Activated CD4-positive, alpha-beta memory T cell treated with anti-CD3 and anti-CD28 coated beads, Interleukin-2, amount 10 ng/mL, durations not matched to agents 7 days and 5 days (primary cell): Measurements from ENCODE around the gene DHX8. TPM values are rescaled to one million over a fixed set of nuclear protein-coding genes. Genes with fewer than 3 reads are reported as not detected.
"Not testable (repeated sequence)": the region's sequence is repeated elsewhere in the genome, so short reads cannot be mapped to it uniquely, and the experiment has no call there.

Experiments used
- CTCF ChIA-PET: fragments of 350-600 bp; sonication (Branson Sonifier 250); formaldehyde crosslinking; loops from one replicate; lab custom pipeline; 2021; ENCODE audit warnings: antibody characterized with exemption, inconsistent platforms; lab: Charles Lee
- POLR2A ChIA-PET: fragments of 350-600 bp; sonication (Branson Sonifier 250); formaldehyde crosslinking; loops from one replicate; lab custom pipeline; 2021; ENCODE audit warnings: antibody characterized with exemption; lab: Charles Lee
- DNase-seq: peaks from one replicate; pipeline ENCODE4 v3.0.0-alpha.2; 2020
- H3K27ac Mint-ChIP-seq: one replicate; pipeline ENCODE4 v1.8.0; 2021; ENCODE audit warnings: mild to moderate bottlenecking, mixed read lengths
- H3K27me3 Mint-ChIP-seq: one replicate; pipeline ENCODE4 v1.8.0; 2021; ENCODE audit warnings: mixed read lengths
- H3K36me3 Mint-ChIP-seq: one replicate; pipeline ENCODE4 v1.8.0; 2021; ENCODE audit warnings: low read depth, mixed read lengths
- H3K4me1 Mint-ChIP-seq: one replicate; pipeline ENCODE4 v1.8.0; 2021; ENCODE audit warnings: mixed read lengths
- H3K4me3 Mint-ChIP-seq: one replicate; pipeline ENCODE4 v1.8.0; 2021; ENCODE audit warnings: mild to moderate bottlenecking, mixed read lengths
- H3K9me3 Mint-ChIP-seq: one replicate; pipeline ENCODE4 v1.8.0; 2021; ENCODE audit warnings: mixed read lengths
- total RNA-seq, 2 experiments: library from RNA; stranded (reverse); gene quantifications; one replicate each; pipeline ENCODE4 v1.2.3, GENCODE V29; 2021

DHX8 gene
- total RNA-seq, 2 experiments from 2014 or later: 59.8 to 61.3 TPM

GRCh38 chr17:43450791-43451190 lies 33.0 kb upstream of the DHX8 start:
- H3K27ac Mint-ChIP-seq, CTCF ChIA-PET, H3K36me3 Mint-ChIP-seq, DNase-seq, H3K27me3 Mint-ChIP-seq, H3K4me3 Mint-ChIP-seq, H3K4me1 Mint-ChIP-seq, POLR2A ChIA-PET, H3K9me3 Mint-ChIP-seq: not testable (repeated sequence)

- H3K27me3 Mint-ChIP-seq, H3K27ac Mint-ChIP-seq, DNase-seq, POLR2A ChIA-PET, H3K4me3 Mint-ChIP-seq, CTCF ChIA-PET, H3K4me1 Mint-ChIP-seq, H3K9me3 Mint-ChIP-seq, H3K36me3 Mint-ChIP-seq: not testable (repeated sequence)
These were observed 32.0 kb upstream of the DHX8 start for GRCh38 chr17:43451741-43452140.

- Mint-ChIP-seq H3K4me3 (no peak overlapping the region), H3K27me3 (peaks cover 10% of the 10 kb centered on the region), H3K9me3 (no peaks in the 10 kb centered on the region), H3K27ac (no peak overlapping the region), H3K4me1 (peaks cover 4% of the 10 kb centered on the region), H3K36me3 (no peaks in the 10 kb centered on the region)
- ChIA-PET POLR2A (no interaction called here), CTCF (no interaction called here)
- no peak for DNase-seq
These were observed 30.4 kb upstream of the DHX8 start for GRCh38 chr17:43453331-43453812.

GRCh38 chr17:43454868-43455267 lies 28.9 kb upstream of the DHX8 start:
- Mint-ChIP-seq H3K36me3 (no peaks in the 10 kb centered on the region), H3K4me3 (no peak overlapping the region), H3K27ac (no peak overlapping the region), H3K9me3 (no peaks in the 10 kb centered on the region), H3K27me3 (peaks cover 10% of the 10 kb centered on the region), H3K4me1 (peaks cover 4% of the 10 kb centered on the region)
- CTCF ChIA-PET: interaction anchor here (1.0 kb wide), 1 partner anchor 29 kb away, joined by 3 read pairs; the partner anchor contains the start of gene DHX8
- POLR2A ChIA-PET: no interaction called here
- DNase-seq: no peak

- H3K4me1 Mint-ChIP-seq: peaks cover 4% of the 10 kb centered on the region
- ChIA-PET POLR2A (no interaction called here), CTCF (no interaction called here)
- H3K27me3 Mint-ChIP-seq: peaks cover 15% of the 10 kb centered on the region
- H3K36me3 Mint-ChIP-seq: no peaks in the 10 kb centered on the region
- DNase-seq: no peak
- no peak overlapping the region for H3K27ac Mint-ChIP-seq
- H3K4me3 Mint-ChIP-seq: no peak overlapping the region
- no peaks in the 10 kb centered on the region for H3K9me3 Mint-ChIP-seq
These were observed 27.7 kb upstream of the DHX8 start for GRCh38 chr17:43456029-43456428.

- DNase-seq: no peak
- POLR2A ChIA-PET: no interaction called here
- CTCF ChIA-PET: interaction anchor here (1.1 kb wide), 1 partner anchor 27 kb away, joined by 3 read pairs; the partner anchor contains the start of gene DHX8
These were observed 27.0 kb upstream of the DHX8 start for GRCh38 chr17:43456661-43457361.

GRCh38 chr17:43457362-43457692 lies 26.4 kb upstream of the DHX8 start:
- H3K36me3 Mint-ChIP-seq: no peaks in the 10 kb centered on the region
- H3K27ac Mint-ChIP-seq: no peak overlapping the region
- POLR2A ChIA-PET: no interaction called here
- H3K4me3 Mint-ChIP-seq: no peak overlapping the region
- CTCF ChIA-PET: interaction anchor here (1.1 kb wide), 1 partner anchor 27 kb away, joined by 3 read pairs; the partner anchor contains the start of gene DHX8
- H3K4me1 Mint-ChIP-seq: peaks cover 4% of the 10 kb centered on the region
- peaks cover 17% of the 10 kb centered on the region for H3K27me3 Mint-ChIP-seq
- DNase-seq: no peak
- no peaks in the 10 kb centered on the region for H3K9me3 Mint-ChIP-seq

More at GRCh38 chr17:43456661-43457361, 27.0 kb upstream of the DHX8 start:
- Mint-ChIP-seq H3K4me3 (no peak overlapping the region), H3K27ac (no peak overlapping the region), H3K36me3 (no peaks in the 10 kb centered on the region), H3K9me3 (no peaks in the 10 kb centered on the region), H3K4me1 (peaks cover 4% of the 10 kb centered on the region), H3K27me3 (peaks cover 17% of the 10 kb centered on the region)

GRCh38 chr17:43459878-43460277 lies 23.9 kb upstream of the DHX8 start:
- H3K9me3 Mint-ChIP-seq, DNase-seq, H3K27ac Mint-ChIP-seq, H3K4me3 Mint-ChIP-seq, H3K36me3 Mint-ChIP-seq, CTCF ChIA-PET, H3K4me1 Mint-ChIP-seq: not testable (repeated sequence)
- POLR2A ChIA-PET: interaction anchor here (1.4 kb wide), 1 partner anchor 92 kb away, joined by 4 read pairs; no protein-coding TSS in a partner anchor
- peaks cover 26% of the 10 kb centered on the region for H3K27me3 Mint-ChIP-seq

- Mint-ChIP-seq H3K27me3 (peaks cover 31% of the 10 kb centered on the region), H3K4me1 (peaks cover 4% of the 10 kb centered on the region), H3K9me3 (no peaks in the 10 kb centered on the region), H3K27ac (no peak overlapping the region), H3K4me3 (no peak overlapping the region), H3K36me3 (no peaks in the 10 kb centered on the region)
- ChIA-PET CTCF (no interaction called here), POLR2A (interaction anchor here (1.4 kb wide), 1 partner anchor 93 kb away, joined by 4 read pairs; no protein-coding TSS in a partner anchor)
- no peak for DNase-seq
These were observed 22.6 kb upstream of the DHX8 start for GRCh38 chr17:43461185-43461584.

GRCh38 chr17:43462569-43462968 lies 21.2 kb upstream of the DHX8 start:
- H3K36me3 Mint-ChIP-seq, POLR2A ChIA-PET, H3K4me3 Mint-ChIP-seq, CTCF ChIA-PET, H3K27ac Mint-ChIP-seq, H3K9me3 Mint-ChIP-seq, H3K4me1 Mint-ChIP-seq, DNase-seq: not testable (repeated sequence)
- H3K27me3 Mint-ChIP-seq: peaks cover 24% of the 10 kb centered on the region

GRCh38 chr17:43463241-43463640 lies 20.5 kb upstream of the DHX8 start:
- POLR2A ChIA-PET: no interaction called here

GRCh38 chr17:43464046-43464445 lies 19.7 kb upstream of the DHX8 start:
- no peaks in the 10 kb centered on the region for H3K9me3 Mint-ChIP-seq
- no peak overlapping the region for H3K4me3 Mint-ChIP-seq
- POLR2A ChIA-PET: no interaction called here
- no peak for DNase-seq
- no peaks in the 10 kb centered on the region for H3K36me3 Mint-ChIP-seq
- CTCF ChIA-PET: interaction anchor here (0.6 to 1.7 kb wide), 2 partner anchors 20 to 69 kb away, joined by 5 read pairs; partner anchors contain the start of gene DHX8
- peaks cover 30% of the 10 kb centered on the region for H3K27me3 Mint-ChIP-seq
- H3K27ac Mint-ChIP-seq: no peak overlapping the region
- H3K4me1 Mint-ChIP-seq: no peaks in the 10 kb centered on the region

More at GRCh38 chr17:43463241-43463640, 20.5 kb upstream of the DHX8 start:
- CTCF ChIA-PET: interaction anchor here (1.7 kb wide), 1 partner anchor 21 kb away, joined by 5 read pairs; the partner anchor contains the start of gene DHX8
- Mint-ChIP-seq H3K36me3 (no peaks in the 10 kb centered on the region), H3K27ac (no peak overlapping the region), H3K27me3 (peaks cover 28% of the 10 kb centered on the region), H3K9me3 (no peaks in the 10 kb centered on the region), H3K4me3 (no peak overlapping the region), H3K4me1 (no peaks in the 10 kb centered on the region)
- no peak for DNase-seq

GRCh38 chr17:43465049-43465448 lies 18.7 kb upstream of the DHX8 start:
- Mint-ChIP-seq H3K27ac (no peak overlapping the region), H3K9me3 (no peaks in the 10 kb centered on the region), H3K4me1 (no peaks in the 10 kb centered on the region), H3K36me3 (no peaks in the 10 kb centered on the region), H3K4me3 (no peak overlapping the region), H3K27me3 (peaks cover 30% of the 10 kb centered on the region)
- POLR2A ChIA-PET: no interaction called here
- DNase-seq: no peak
- CTCF ChIA-PET: interaction anchor here (1.7 kb wide), 1 partner anchor 19 kb away, joined by 5 read pairs; the partner anchor contains the start of gene DHX8
